Renal cortical epithelial cell (primary cell): ENCODE data around the gene ESRRB. TPM values are rescaled to one million over a fixed set of nuclear protein-coding genes. Genes with fewer than 3 reads are reported as not detected.
"Not testable (repeated sequence)": the region's sequence is repeated elsewhere in the genome, so short reads cannot be mapped to it uniquely, and the experiment has no call there.

Source experiments
- DNase-seq: peaks from one replicate; pipeline ENCODE4 v3.0.0-alpha.2; 2011; ENCODE audit warnings: low read depth
- total RNA-seq: library from RNA; depleted of rRNA; stranded (reverse); fragments of >200 nt; gene quantifications from 2 replicates; pipeline ENCODE4 v1.2.3, GENCODE V29; 2014

Gene ESRRB
- total RNA-seq, 1 donor from 2014 or later = not detected

GRCh38 chr14:76497550-76498462, 121.9 kb downstream of the ESRRB start:
- DNase-seq = no peak

DNA sequence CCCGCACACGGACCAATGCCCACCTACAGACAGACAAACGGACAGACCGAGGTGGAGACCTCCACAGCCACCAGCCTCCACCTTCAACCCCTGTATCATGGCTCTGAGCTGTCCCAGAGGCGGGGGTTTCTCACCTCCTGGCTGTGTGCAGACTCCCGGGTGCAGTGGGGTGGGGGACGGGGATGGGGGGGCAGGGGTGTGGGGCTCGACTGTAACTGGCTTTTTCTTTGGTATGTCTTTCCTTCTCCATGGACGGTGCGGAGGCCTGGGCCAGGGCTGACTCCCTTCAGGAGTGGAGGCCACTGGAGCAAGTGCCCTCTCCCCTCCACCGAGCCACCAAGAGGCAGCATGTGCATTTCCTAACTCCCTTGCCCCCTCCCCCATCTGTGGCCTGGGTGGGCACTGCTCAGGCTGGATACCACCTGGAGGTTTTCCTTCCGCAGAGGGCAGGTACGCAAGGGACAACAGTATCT, 122.6 kb downstream of the ESRRB start:
- no peak for DNase-seq

GRCh38 chr14:76498976-76499375, 123.0 kb downstream of the ESRRB start:
- no peak for DNase-seq

GRCh38 chr14:76499399-76499798, 123.5 kb downstream of the ESRRB start:
- DNase-seq = no peak

- DNase-seq = no peak
These were observed 124.1 kb downstream of the ESRRB start for GRCh38 chr14:76500011-76500410.

- DNase-seq = no peak
These were observed 124.5 kb downstream of the ESRRB start for GRCh38 chr14:76500480-76500879.

DNA sequence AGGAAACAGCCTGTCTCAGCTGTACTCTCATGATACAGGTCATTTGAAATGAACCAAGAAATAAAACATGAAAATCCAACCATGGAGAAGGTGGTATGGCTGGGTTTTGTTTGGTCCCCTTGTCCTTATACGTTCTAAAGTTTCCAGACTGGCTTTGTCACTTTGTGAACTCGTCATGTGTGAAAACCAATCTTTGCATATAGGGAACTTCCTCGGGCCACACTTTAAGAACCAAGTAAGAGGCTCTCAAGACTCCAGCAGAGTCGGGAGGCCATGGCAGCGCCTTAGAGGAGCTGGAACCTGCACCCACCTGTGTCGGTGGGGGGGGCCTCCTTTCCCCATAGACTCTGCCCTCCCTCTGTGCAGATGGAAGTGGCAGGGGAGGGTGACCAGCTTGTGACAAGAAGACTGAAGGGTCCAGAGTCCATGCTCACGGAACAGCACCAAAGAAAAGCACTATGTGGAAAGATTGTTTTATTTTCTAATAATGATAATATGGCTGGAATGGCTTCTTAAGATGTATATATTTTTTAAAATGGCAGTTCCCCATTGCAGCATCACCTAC, 125.3 kb downstream of the ESRRB start:
- DNase-seq = no peak

- DNase-seq = no peak
These were observed 126.3 kb downstream of the ESRRB start for GRCh38 chr14:76502219-76502618.

DNA sequence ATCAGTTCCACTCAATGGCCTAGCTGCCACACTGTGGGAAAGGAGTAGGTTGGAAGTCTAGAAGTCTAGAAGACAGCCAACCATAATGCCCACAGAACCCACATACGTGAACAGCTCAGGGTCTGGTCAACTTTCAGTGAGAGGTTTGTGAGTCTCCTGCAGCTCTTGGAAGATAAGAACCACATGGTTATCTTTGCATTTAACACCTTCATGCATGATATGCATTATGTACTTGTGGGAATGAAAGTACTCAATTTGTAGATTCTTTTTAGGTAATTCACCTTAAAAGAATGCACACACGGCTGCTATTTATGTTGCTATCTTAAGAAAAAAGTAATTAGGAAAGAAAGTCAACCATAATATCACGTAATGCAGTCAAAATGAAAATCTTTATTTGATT, 126.7 kb downstream of the ESRRB start:
- DNase-seq = no peak

- no peak for DNase-seq
These were observed 133.4 kb downstream of the ESRRB start for GRCh38 chr14:76509311-76509710.

DNA sequence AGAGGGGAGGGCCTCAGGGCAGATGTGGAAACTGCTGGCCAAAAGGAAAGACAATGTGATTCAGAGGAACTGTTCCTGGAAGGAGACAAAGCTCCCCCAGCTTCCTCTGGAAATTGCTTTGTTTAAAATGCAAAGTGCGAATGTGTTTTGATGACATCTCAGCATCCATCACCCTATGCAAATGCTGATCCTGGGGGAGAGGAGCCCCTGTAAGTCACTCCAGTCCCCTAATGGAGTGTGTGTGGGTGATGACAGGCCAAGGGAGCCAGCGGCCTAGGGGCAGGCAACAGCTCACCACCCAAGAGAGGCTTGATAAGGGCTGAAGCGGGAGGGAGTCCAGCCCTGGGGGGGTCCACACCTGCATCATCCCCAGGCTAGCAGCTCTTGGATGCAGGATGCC, 134.2 kb downstream of the ESRRB start:
- DNase-seq = no peak

DNA sequence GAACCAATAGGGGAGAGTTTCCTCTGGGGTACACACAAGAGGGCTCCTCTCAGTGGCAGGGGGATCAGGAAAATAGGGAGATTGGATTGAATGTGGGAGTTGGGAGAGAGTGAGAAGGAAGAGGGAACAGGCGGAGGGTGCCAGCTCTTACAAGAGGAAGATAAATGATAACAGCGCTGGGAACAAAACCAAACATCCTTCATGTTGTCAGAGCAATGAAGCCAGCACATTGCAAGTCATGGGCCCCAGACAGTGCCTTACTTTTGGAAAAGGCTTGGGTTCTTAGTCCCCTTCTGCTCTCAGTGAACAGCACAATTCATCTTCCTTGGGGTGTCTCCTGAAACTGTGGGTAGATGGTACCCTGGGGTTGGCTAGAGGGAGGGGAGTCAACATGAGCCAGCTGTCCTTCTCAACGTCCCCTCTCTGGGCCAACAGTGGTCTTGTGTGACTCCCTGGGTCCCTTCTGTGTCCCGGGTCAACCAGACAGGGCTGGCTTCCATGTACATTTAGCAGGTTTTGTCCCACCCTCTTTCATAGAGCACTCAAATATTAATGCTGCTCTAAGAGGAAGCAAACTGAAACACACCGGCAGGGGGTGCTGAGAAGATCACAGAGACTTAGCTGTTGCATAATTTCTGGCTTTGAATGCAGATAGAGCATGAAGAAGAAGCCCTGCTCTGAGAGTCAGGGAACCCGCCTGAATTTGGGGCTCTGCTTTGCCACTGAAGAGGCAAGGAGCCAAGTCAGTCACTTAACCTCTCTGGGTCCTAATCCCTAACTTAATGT, 138.5 kb downstream of the ESRRB start:
- DNase-seq = no peak

GRCh38 chr14:76516884-76517283, 140.9 kb downstream of the ESRRB start:
- no peak for DNase-seq

DNA sequence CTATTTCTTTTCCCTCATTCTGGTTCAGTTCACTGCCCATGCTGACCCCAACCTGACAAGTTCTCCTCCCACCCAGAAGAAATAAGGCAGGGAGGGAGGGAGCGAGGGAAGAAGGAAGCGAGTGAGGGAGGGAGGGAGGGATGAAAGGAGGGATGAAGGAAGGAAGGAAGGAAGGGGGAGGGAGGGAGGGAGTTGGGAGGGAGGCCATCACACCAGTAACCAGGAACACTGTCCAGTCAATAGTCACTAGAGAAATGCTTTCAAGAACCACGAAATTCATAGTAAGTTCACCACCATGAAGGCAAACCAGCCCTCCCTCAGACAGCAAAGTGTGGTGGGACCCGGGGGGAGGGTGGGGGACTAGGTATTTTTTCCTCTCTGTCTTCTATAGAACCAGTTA, 142.4 kb downstream of the ESRRB start:
- no peak for DNase-seq

GRCh38 chr14:76525106-76525821, 149.3 kb downstream of the ESRRB start:
- no peak for DNase-seq

- no peak for DNase-seq
These were observed 155.1 kb downstream of the ESRRB start for GRCh38 chr14:76531085-76531484.

DNA sequence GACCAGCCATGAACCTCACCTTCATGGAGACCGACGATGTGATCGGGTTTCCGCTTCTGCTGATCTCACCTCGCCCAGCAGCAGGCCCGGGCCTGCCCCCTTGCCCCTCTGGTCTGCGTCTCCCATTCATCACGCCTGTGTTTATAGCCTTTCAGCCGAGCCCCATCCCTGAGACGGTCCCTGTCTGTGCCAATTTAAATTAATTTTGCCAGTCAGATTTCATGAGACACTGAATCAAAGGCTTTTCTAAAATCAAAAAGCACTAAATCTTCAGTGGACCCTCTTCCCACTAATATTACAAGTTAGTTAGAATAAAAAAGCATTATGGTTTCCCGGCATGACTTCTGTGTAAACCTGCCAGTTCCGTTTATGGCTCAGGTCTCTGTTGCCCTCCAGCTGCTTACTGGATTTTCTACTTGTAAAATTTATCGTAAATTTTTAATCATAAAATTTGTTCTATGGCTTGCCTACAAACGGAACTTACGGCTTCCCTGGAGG, 155.9 kb downstream of the ESRRB start:
- DNase-seq = no peak

DNA sequence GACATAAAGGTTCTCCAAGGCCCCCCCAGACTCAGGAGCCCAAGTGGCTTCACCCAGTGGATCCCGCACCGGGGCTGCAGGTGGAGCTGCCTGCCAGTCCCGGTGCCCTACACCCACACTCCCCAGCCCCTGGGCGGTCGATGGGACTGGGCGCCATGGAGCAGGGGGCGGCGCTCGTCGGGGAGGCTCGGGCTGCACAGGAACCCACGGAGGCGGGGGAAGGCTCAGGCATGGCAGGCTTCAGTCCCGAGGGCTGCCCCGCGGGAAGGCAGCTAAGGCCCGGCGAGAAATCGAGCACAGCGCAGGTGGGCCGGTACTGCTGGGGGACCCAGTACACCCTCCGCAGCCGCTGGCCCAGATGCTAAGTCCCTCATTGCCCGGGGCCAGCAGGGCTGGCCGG, 160.7 kb downstream of the ESRRB start:
- DNase-seq = not testable (repeated sequence)

GRCh38 chr14:76537906-76538647, 162.1 kb downstream of the ESRRB start:
- no peak for DNase-seq

DNA sequence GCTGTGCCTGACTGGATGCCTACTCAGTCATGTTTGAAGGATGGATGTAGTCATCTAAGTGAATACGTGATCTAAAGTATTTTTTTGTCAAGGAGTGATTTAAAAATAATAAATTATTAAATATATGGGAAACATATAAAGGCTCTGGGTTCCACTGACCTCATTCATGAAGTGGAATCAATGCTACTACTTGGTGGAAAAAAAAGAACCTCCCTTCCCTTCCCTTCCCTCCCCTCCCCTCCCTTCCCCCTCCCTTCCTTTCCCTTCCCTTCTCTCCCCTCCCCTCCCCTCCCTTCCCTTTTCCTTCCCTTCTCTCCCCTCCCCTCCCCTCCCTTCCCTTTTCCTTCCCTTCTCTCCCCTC, 162.7 kb downstream of the ESRRB start:
- DNase-seq = no peak

- DNase-seq = no peak
These were observed 163.2 kb downstream of the ESRRB start for GRCh38 chr14:76539130-76539529.
